ENCODE data around the gene STMN3.

- TF ChIP-seq POLR2AphosphoS5 (IDR thresholded peaks at IDR 0.05; ENCODE audit: low read depth) (no peak), GABPA (IDR thresholded peaks at IDR 0.05; ENCODE audit: low read depth) (no peak), REST (IDR thresholded peaks at IDR 0.05; ENCODE audit: insufficient replicate concordance, low read depth) (no peak)
- TF ChIP-seq, protein P1, sequence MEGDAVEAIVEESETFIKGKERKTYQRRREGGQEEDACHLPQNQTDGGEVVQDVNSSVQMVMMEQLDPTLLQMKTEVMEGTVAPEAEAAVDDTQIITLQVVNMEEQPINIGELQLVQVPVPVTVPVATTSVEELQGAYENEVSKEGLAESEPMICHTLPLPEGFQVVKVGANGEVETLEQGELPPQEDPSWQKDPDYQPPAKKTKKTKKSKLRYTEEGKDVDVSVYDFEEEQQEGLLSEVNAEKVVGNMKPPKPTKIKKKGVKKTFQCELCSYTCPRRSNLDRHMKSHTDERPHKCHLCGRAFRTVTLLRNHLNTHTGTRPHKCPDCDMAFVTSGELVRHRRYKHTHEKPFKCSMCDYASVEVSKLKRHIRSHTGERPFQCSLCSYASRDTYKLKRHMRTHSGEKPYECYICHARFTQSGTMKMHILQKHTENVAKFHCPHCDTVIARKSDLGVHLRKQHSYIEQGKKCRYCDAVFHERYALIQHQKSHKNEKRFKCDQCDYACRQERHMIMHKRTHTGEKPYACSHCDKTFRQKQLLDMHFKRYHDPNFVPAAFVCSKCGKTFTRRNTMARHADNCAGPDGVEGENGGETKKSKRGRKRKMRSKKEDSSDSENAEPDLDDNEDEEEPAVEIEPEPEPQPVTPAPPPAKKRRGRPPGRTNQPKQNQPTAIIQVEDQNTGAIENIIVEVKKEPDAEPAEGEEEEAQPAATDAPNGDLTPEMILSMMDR (IDR thresholded peaks at IDR 0.05; ENCODE audit: insufficient read depth, low read length) = no peak
These were observed 35.2 kb upstream of the STMN3 start for GRCh38 chr20:63688228-63689045.
